Gastroesophageal sphincter (tissue), 4 donors: ENCODE data around the gene SLMAP. TPM values are rescaled to one million over a fixed set of nuclear protein-coding genes. Genes with fewer than 3 reads are reported as not detected.

Experiments
- ATAC-seq: fragments of 150-250 bp; one replicate; pipeline ENCODE4 v1.9.1; 2016; ENCODE audit warnings: mild to moderate bottlenecking, moderate library complexity
- H3K27ac ChIP-seq, 4 donors: fragments of 200-600 bp; sonication (generic) in 3 of 4; 1 replicate in 3 of 4; 2 replicates in 1 of 4; pipeline ENCODE4 v1.5.1; 2016 to 2019
- H3K27me3 ChIP-seq: fragments of 200-600 bp; sonication (generic); one replicate; pipeline ENCODE4 v1.5.1; 2019
- H3K36me3 ChIP-seq, 2 donors: fragments of 200-600 bp; sonication (generic); one replicate each; pipeline ENCODE4 v1.5.1; 2019; ENCODE audit warnings: control low read depth in 1 of 2
- H3K4me1 ChIP-seq, 3 donors: fragments of 200-600 bp; sonication (generic); 1 replicate in 2 of 3; 2 replicates in 1 of 3; pipeline ENCODE4 v1.5.1; 2016 to 2019; ENCODE audit warnings: control low read depth in 2 of 3
- H3K4me3 ChIP-seq, 2 donors: fragments of 200-600 bp; sonication (generic); one replicate each; pipeline ENCODE4 v1.5.1; 2019; ENCODE audit warnings: mild to moderate bottlenecking in 1 of 2, moderate library complexity in 1 of 2
- H3K9me3 ChIP-seq, 3 donors: fragments of 200-600 bp; sonication (generic); one replicate each; pipeline ENCODE4 v1.5.1; 2017 to 2019; ENCODE audit warnings: control low read depth in 2 of 3
- CTCF ChIP-seq, 4 experiments: fragments of 200-600 bp in 2 of 4; fragments of 450-650 bp in 2 of 4; sonication (generic) in 1 of 4; IDR thresholded peaks; one replicate each; pipeline ENCODE4 v1.5.1; 2017 to 2019; ENCODE audit warnings: antibody characterized with exemption in 4 of 4, mild to moderate bottlenecking in 2 of 4, moderate library complexity in 2 of 4
- EP300 ChIP-seq: sonication (generic); formaldehyde crosslinking; IDR thresholded peaks from one replicate; pipeline ENCODE4 v1.6.1; 2017; ENCODE audit warnings: antibody characterized with exemption, mild to moderate bottlenecking
- POLR2A ChIP-seq, 2 donors: fragments of 450-650 bp; IDR thresholded peaks; one replicate each; pipeline ENCODE4 v1.6.1; 2017; ENCODE audit warnings: antibody characterized with exemption in 2 of 2, mild to moderate bottlenecking in 2 of 2, moderate library complexity in 1 of 2
- POLR2AphosphoS5 ChIP-seq: sonication (generic); formaldehyde crosslinking; IDR thresholded peaks from one replicate; pipeline ENCODE4 v1.6.1; 2017; ENCODE audit warnings: antibody characterized with exemption
- WGBS, 2 donors: methylation state at CpG; one replicate each; pipeline ENCODE4 v1.1.5; 2018; ENCODE audit warnings: low coverage in 1 of 2; 5-methylcytosine and 5-hydroxymethylcytosine counted together
- total RNA-seq, 4 donors: library from RNA; depleted of rRNA; stranded (reverse); fragments of >200 nt; gene quantifications; one replicate each; pipeline ENCODE4 v1.1.0, GENCODE V29; 2016

SLMAP gene
- total RNA-seq, 4 donors from 2014 or later: 462 to 594 (median 531) TPM

- Histone ChIP-seq H3K36me3 (no peaks in the 10 kb centered on the region), H3K4me3 (no peak overlapping the region), H3K27ac (peak overlapping the region; percentile 90 to 99 (median 95)), H3K9me3 (no peaks in the 10 kb centered on the region), H3K4me1 (peaks cover 13 to 72% (median 41%) of the 10 kb centered on the region in 3 donors), H3K27me3 (no peaks in the 10 kb centered on the region)
- TF ChIP-seq POLR2A (IDR thresholded peaks at IDR 0.05) (no peak), CTCF (IDR thresholded peaks at IDR 0.05) (no peak), POLR2AphosphoS5 (no peak), EP300 (no peak)
- 34 to 73% methylated on average over 2 to 3 of the region's 5 CpGs for WGBS, 2 donors
- ATAC-seq: no peak
Measured at GRCh38 chr3:57952651-57953050, 196.5 kb downstream of the SLMAP start.

GRCh38 chr3:57953576-57953975 lies 197.5 kb downstream of the SLMAP start:
- H3K27ac ChIP-seq: peak overlapping the region; percentile 90 to 99 (median 95)
- peaks cover 13 to 67% (median 38%) of the 10 kb centered on the region in 3 donors for H3K4me1 ChIP-seq
- no peak overlapping the region for H3K4me3 ChIP-seq
- H3K36me3 ChIP-seq: no peaks in the 10 kb centered on the region
- H3K9me3 ChIP-seq: no peaks in the 10 kb centered on the region
- no peaks in the 10 kb centered on the region for H3K27me3 ChIP-seq
- TF ChIP-seq EP300 (no peak), POLR2AphosphoS5 (no peak), POLR2A (IDR thresholded peaks at IDR 0.05) (no peak), CTCF (IDR thresholded peaks at IDR 0.05) (no peak)
- ATAC-seq: no peak
- 82 to 91% methylated on average over 3 to 6 of the region's 7 CpGs for WGBS, 2 donors

GRCh38 chr3:57956119-57956832 lies 200.2 kb downstream of the SLMAP start:
- no peaks in the 10 kb centered on the region for H3K36me3 ChIP-seq
- H3K27ac ChIP-seq: peak overlapping the region in 2 of 4 donors; percentile 31 to 64
- TF ChIP-seq POLR2AphosphoS5: peak; percentile 21
- no peak for TF ChIP-seq CTCF (IDR thresholded peaks at IDR 0.05)
- ATAC-seq: no peak
- no peaks in the 10 kb centered on the region for H3K27me3 ChIP-seq
- peaks cover 10 to 61% (median 37%) of the 10 kb centered on the region in 3 donors for H3K4me1 ChIP-seq
- H3K9me3 ChIP-seq: no peaks in the 10 kb centered on the region
- no peak overlapping the region for H3K4me3 ChIP-seq
- 59% methylated on average over 3 of the region's 3 CpGs; no CpG with 5 or more reads in 1 of the 2 donors for WGBS, 2 donors

- ATAC-seq: no peak
- no peaks in the 10 kb centered on the region for H3K27me3 ChIP-seq
- TF ChIP-seq EP300 (no peak), CTCF (IDR thresholded peaks at IDR 0.05) (no peak), POLR2A (IDR thresholded peaks at IDR 0.05) (no peak), POLR2AphosphoS5 (no peak)
- H3K9me3 ChIP-seq: no peaks in the 10 kb centered on the region
- H3K27ac ChIP-seq: peak overlapping the region in 2 of 4 donors; percentile 31 to 64
- H3K4me3 ChIP-seq: no peak overlapping the region
- H3K4me1 ChIP-seq: peaks cover 6 to 56% (median 32%) of the 10 kb centered on the region in 3 donors
- H3K36me3 ChIP-seq: no peaks in the 10 kb centered on the region
- 100% methylated on average over 1 of the region's 2 CpGs; no CpG with 5 or more reads in 1 of the 2 donors for WGBS, 2 donors
Measured at GRCh38 chr3:57956833-57957174, 200.7 kb downstream of the SLMAP start.

GRCh38 chr3:57957824-57958223 lies 201.7 kb downstream of the SLMAP start:
- WGBS, 2 donors: 93% methylated on average over 1 of the region's 1 CpG; no CpG with 5 or more reads in 1 of the 2 donors
- H3K4me1 ChIP-seq: peaks cover under 1 to 45% (median 22%) of the 10 kb centered on the region in 3 donors

More at GRCh38 chr3:57957824-57958223, 201.7 kb downstream of the SLMAP start:
- Histone ChIP-seq H3K27me3 (no peaks in the 10 kb centered on the region), H3K9me3 (no peaks in the 10 kb centered on the region), H3K4me3 (no peak overlapping the region), H3K27ac (peak overlapping the region in 1 of 4 donors; percentile 82), H3K36me3 (no peaks in the 10 kb centered on the region)
- no peak for TF ChIP-seq POLR2A (IDR thresholded peaks at IDR 0.05)
- TF ChIP-seq EP300: no peak
- TF ChIP-seq CTCF (IDR thresholded peaks at IDR 0.05): no peak
- no peak for TF ChIP-seq POLR2AphosphoS5
- ATAC-seq: no peak
